Cardiac fibroblast (primary cell): ENCODE measurements around the gene PRTG.

Source experiments
- DNase-seq, 2 donors: peaks; one replicate each; pipeline versions ENCODE4 v3.0.0 to v3.0.0-alpha.2; 2010; ENCODE audit warnings: low read depth in 2 of 2
- H3K4me3 ChIP-seq, 2 donors: replicated peaks in 1 of 2; 1 replicate in 1 of 2; 2 replicates in 1 of 2; pipeline ENCODE4 v1.5.1; 2011; ENCODE audit warnings: low read depth in 2 of 2, low read length in 2 of 2, mild to moderate bottlenecking in 2 of 2, moderate library complexity in 1 of 2
- TF ChIP-seq, protein P1 (sequence below): IDR thresholded peaks from one replicate; pipeline ENCODE4 v1.5.1; 2011; ENCODE audit warnings: low read depth, mild to moderate bottlenecking, low read length, inconsistent platforms

PRTG gene

GRCh38 chr15:55638764-55639163 lies 104.2 kb downstream of the PRTG start:
- TF ChIP-seq, protein P1, sequence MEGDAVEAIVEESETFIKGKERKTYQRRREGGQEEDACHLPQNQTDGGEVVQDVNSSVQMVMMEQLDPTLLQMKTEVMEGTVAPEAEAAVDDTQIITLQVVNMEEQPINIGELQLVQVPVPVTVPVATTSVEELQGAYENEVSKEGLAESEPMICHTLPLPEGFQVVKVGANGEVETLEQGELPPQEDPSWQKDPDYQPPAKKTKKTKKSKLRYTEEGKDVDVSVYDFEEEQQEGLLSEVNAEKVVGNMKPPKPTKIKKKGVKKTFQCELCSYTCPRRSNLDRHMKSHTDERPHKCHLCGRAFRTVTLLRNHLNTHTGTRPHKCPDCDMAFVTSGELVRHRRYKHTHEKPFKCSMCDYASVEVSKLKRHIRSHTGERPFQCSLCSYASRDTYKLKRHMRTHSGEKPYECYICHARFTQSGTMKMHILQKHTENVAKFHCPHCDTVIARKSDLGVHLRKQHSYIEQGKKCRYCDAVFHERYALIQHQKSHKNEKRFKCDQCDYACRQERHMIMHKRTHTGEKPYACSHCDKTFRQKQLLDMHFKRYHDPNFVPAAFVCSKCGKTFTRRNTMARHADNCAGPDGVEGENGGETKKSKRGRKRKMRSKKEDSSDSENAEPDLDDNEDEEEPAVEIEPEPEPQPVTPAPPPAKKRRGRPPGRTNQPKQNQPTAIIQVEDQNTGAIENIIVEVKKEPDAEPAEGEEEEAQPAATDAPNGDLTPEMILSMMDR: no peak
- no peak for DNase-seq
- H3K4me3 ChIP-seq: no peak overlapping the region

DNA sequence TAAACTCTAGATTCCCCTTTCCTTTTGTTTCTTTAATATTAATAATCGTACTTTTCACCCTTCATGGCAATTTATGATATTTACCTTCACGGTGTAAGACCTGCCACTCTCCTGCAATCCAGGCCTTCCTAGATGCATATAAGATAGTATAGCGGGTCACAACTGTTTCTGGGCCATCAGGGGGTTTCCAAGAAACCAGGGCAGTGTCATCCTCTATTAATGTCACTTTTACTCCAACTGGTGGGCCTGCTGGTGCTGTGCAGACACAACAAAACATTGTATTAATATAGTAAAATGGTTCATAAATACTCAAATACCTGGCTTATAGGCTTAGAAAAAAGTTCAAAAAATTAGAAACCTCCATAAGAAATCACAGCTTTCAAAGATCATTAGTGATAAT lies 105.9 kb downstream of the PRTG start:
- no peak for DNase-seq
- TF ChIP-seq, protein P1: no peak
- H3K4me3 ChIP-seq: no peak overlapping the region

- TF ChIP-seq, protein P1: no peak
- DNase-seq: no peak
- H3K4me3 ChIP-seq: no peak overlapping the region
Observed at GRCh38 chr15:55633731-55634130, 109.2 kb downstream of the PRTG start.

DNA sequence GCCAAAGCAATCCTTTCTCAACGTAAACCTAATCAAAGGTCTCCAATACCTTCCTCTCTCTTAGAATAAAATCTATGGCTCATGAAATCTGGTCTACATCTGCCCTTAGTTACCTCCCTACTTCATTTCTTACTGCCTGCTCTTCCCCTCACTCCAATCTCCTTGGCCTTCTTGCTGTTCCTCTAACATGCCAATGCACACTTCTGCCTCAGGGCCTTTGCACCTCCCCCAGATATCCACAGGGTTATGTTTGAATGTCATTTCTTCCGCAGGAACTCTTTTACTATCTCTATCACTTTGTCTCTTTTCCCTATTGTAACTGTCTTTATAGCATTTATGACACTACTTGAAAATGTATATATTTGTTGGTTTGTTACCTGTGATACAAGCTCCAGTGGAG lies 110.5 kb downstream of the PRTG start:
- H3K4me3 ChIP-seq: no peak overlapping the region
- DNase-seq: no peak
- TF ChIP-seq, protein P1: no peak

GRCh38 chr15:55630858-55631257 lies 112.1 kb downstream of the PRTG start:
- TF ChIP-seq, protein P1: no peak
- no peak overlapping the region for H3K4me3 ChIP-seq
- no peak for DNase-seq

DNA sequence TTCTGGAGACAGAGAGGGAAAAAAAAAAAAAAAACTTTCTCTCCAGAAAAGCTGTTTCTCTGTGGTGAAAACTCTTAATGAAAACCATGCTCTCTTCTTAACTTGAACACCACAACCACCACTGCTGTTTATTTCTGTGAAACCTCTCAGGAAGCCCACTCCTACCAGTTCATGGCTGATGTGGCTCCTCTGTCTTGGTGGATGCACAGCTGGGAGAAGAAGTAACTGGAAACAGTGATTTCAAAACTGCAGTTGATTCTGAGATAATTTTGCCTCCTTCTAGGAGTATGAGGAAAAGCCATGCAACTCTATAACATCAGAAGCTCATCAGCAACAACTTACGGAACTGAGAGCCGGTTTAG lies 114.6 kb downstream of the PRTG start:
- H3K4me3 ChIP-seq: no peak overlapping the region
- TF ChIP-seq, protein P1: no peak
- no peak for DNase-seq

- DNase-seq: peak; percentile 86 to 95
- TF ChIP-seq, protein P1: no peak
- no peak overlapping the region for H3K4me3 ChIP-seq
Observed at GRCh38 chr15:55627730-55628368, 115.1 kb downstream of the PRTG start.
